SKM-1 treated with dmso at 0.1 percent for 144 hours (cell line): ENCODE results near the gene EIF1.
"Not testable (repeated sequence)": the region's sequence is repeated elsewhere in the genome, so short reads cannot be mapped to it uniquely, and the experiment has no call there.

Source experiments
- DNase-seq: peaks from one replicate; lab custom pipeline; 2025; ENCODE audit not compliant: unreplicated experiment; lab: John Stamatoyannopoulos, UW

The EIF1 gene

GRCh38 chr17:41655611-41656111 is 33.0 kb upstream of the EIF1 start:
- no peak for DNase-seq

- DNase-seq = no peak
These were observed 32.2 kb upstream of the EIF1 start for GRCh38 chr17:41656249-41657023.

GRCh38 chr17:41657176-41657754 is 31.4 kb upstream of the EIF1 start:
- no peak for DNase-seq

- DNase-seq = no peak
These were observed 30.7 kb upstream of the EIF1 start for GRCh38 chr17:41657936-41658335.

GRCh38 chr17:41658846-41659245 is 29.8 kb upstream of the EIF1 start:
- no peak for DNase-seq

- no peak for DNase-seq
These were observed 29.1 kb upstream of the EIF1 start for GRCh38 chr17:41659427-41660212.

- no peak for DNase-seq
These were observed 28.4 kb upstream of the EIF1 start for GRCh38 chr17:41660221-41660711.

GRCh38 chr17:41663451-41664171 is 25.1 kb upstream of the EIF1 start:
- no peak for DNase-seq

GRCh38 chr17:41664172-41664457 is 24.6 kb upstream of the EIF1 start:
- DNase-seq = no peak

- no peak for DNase-seq
These were observed 23.8 kb upstream of the EIF1 start for GRCh38 chr17:41664587-41665565.

GRCh38 chr17:41665566-41666236 is 23.0 kb upstream of the EIF1 start:
- peak; percentile 70 for DNase-seq

- no peak for DNase-seq
These were observed 22.4 kb upstream of the EIF1 start for GRCh38 chr17:41666237-41666641.

- peak; percentile 75 for DNase-seq
These were observed 21.9 kb upstream of the EIF1 start for GRCh38 chr17:41666708-41667279.

GRCh38 chr17:41667280-41668041 is 21.2 kb upstream of the EIF1 start:
- DNase-seq = peak; percentile 12

GRCh38 chr17:41672153-41672552 is 16.5 kb upstream of the EIF1 start:
- DNase-seq = no peak

GRCh38 chr17:41675157-41676057 is 13.3 kb upstream of the EIF1 start:
- not testable (repeated sequence) for DNase-seq

- no peak for DNase-seq
These were observed 12.6 kb upstream of the EIF1 start for GRCh38 chr17:41676058-41676419.
